Glutamatergic neuron (in vitro differentiated cells): Measurements from ENCODE around the gene PTPRO. TPM values are rescaled to one million over a fixed set of nuclear protein-coding genes. Genes with fewer than 3 reads are reported as not detected.
A peak's percentile ranks its signal among the peaks of the same experiment; 100 is the strongest.

Experiments
- DNase-seq: peaks from one replicate; pipeline ENCODE4 v3.0.0; 2022
- H3K27ac Mint-ChIP-seq: one replicate; pipeline ENCODE4 v1.8.0; 2020; ENCODE audit warnings: mild to moderate bottlenecking, mixed read lengths, inconsistent platforms; ENCODE audit not compliant: unreplicated experiment
- H3K27me3 Mint-ChIP-seq: one replicate; pipeline ENCODE4 v1.8.0; 2020; ENCODE audit warnings: mild to moderate bottlenecking, moderate library complexity, mixed read lengths, inconsistent platforms; ENCODE audit not compliant: unreplicated experiment
- H3K36me3 Mint-ChIP-seq: one replicate; pipeline ENCODE4 v1.8.0; 2020; ENCODE audit warnings: mild to moderate bottlenecking, mixed read lengths, inconsistent platforms; ENCODE audit not compliant: unreplicated experiment
- H3K4me1 Mint-ChIP-seq: one replicate; pipeline ENCODE4 v1.8.0; 2020; ENCODE audit warnings: mild to moderate bottlenecking, low read depth, mixed read lengths, inconsistent platforms; ENCODE audit not compliant: unreplicated experiment
- H3K4me3 Mint-ChIP-seq: one replicate; pipeline ENCODE4 v1.8.0; 2020; ENCODE audit warnings: mild to moderate bottlenecking, mixed read lengths, inconsistent platforms; ENCODE audit not compliant: unreplicated experiment
- H3K9me3 Mint-ChIP-seq: one replicate; pipeline ENCODE4 v1.8.0; 2020; ENCODE audit warnings: mild to moderate bottlenecking, moderate library complexity, mixed read lengths, inconsistent platforms; ENCODE audit not compliant: unreplicated experiment
- total RNA-seq: library from RNA; stranded (reverse); fragmentation: NEBNext Ultra II Directional; extraction: Animal tissue kit (Norgen Biotek cat#: 25700); gene quantifications from one replicate; pipeline ENCODE4 v1.2.1, GENCODE V29; 2021; ENCODE audit not compliant: unreplicated experiment
- TF ChIP-seq, protein P1 (sequence below): fragments of 200-600 bp; sonication (generic); IDR thresholded peaks from one replicate; pipeline ENCODE4 v1.5.0; 2021; ENCODE audit not compliant: partially characterized antibody, unreplicated experiment

The PTPRO gene
- total RNA-seq, 1 donor from 2014 or later = 32.5 TPM

- peaks cover 5% of the 10 kb centered on the region for H3K27me3 Mint-ChIP-seq
- H3K9me3 Mint-ChIP-seq = no peaks in the 10 kb centered on the region
- DNase-seq = no peak
- H3K4me3 Mint-ChIP-seq = no peak overlapping the region
- TF ChIP-seq, protein P1, sequence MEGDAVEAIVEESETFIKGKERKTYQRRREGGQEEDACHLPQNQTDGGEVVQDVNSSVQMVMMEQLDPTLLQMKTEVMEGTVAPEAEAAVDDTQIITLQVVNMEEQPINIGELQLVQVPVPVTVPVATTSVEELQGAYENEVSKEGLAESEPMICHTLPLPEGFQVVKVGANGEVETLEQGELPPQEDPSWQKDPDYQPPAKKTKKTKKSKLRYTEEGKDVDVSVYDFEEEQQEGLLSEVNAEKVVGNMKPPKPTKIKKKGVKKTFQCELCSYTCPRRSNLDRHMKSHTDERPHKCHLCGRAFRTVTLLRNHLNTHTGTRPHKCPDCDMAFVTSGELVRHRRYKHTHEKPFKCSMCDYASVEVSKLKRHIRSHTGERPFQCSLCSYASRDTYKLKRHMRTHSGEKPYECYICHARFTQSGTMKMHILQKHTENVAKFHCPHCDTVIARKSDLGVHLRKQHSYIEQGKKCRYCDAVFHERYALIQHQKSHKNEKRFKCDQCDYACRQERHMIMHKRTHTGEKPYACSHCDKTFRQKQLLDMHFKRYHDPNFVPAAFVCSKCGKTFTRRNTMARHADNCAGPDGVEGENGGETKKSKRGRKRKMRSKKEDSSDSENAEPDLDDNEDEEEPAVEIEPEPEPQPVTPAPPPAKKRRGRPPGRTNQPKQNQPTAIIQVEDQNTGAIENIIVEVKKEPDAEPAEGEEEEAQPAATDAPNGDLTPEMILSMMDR = no peak
- H3K36me3 Mint-ChIP-seq = peaks cover 5% of the 10 kb centered on the region
- no peaks in the 10 kb centered on the region for H3K4me1 Mint-ChIP-seq
- no peak overlapping the region for H3K27ac Mint-ChIP-seq
These were observed 183.3 kb downstream of the PTPRO start for GRCh38 chr12:15505616-15506015.

GRCh38 chr12:15515010-15515409 lies 192.7 kb downstream of the PTPRO start:
- TF ChIP-seq, protein P1 = no peak

GRCh38 chr12:15520083-15520482 lies 197.8 kb downstream of the PTPRO start:
- Mint-ChIP-seq H3K27ac (no peak overlapping the region), H3K27me3 (no peaks in the 10 kb centered on the region), H3K9me3 (peaks cover 3% of the 10 kb centered on the region), H3K4me1 (peaks cover 7% of the 10 kb centered on the region), H3K36me3 (peaks cover 18% of the 10 kb centered on the region), H3K4me3 (no peak overlapping the region)
- DNase-seq = no peak
- TF ChIP-seq, protein P1 = no peak

More at GRCh38 chr12:15515010-15515409, 192.7 kb downstream of the PTPRO start:
- peaks cover 1% of the 10 kb centered on the region for H3K4me1 Mint-ChIP-seq
- no peaks in the 10 kb centered on the region for H3K27me3 Mint-ChIP-seq
- peaks cover 3% of the 10 kb centered on the region for H3K9me3 Mint-ChIP-seq
- no peak for DNase-seq
- peaks cover 18% of the 10 kb centered on the region for H3K36me3 Mint-ChIP-seq
- H3K27ac Mint-ChIP-seq = no peak overlapping the region
- no peak overlapping the region for H3K4me3 Mint-ChIP-seq

DNA sequence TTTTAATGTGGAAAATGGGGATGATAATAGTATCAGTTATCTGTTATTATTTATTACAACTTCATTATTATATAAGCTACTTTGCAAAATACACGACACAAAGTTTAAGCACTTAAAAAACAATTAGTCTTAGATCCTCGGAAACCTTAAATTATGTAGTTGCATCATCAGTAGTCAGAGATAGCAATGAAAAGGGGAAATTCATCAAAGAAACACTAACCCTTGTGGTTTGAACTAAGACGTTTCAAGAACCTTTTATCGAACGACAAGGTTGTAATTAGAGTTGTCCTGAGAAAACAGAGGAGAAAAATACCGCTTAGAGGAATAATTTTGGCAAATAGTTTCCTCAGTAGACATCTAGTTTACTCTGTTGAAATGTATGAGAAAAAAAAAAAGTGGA lies 198.5 kb downstream of the PTPRO start:
- TF ChIP-seq, protein P1 = no peak
- Mint-ChIP-seq H3K27me3 (no peaks in the 10 kb centered on the region), H3K4me3 (no peak overlapping the region)

GRCh38 chr12:15522574-15523187 lies 200.4 kb downstream of the PTPRO start:
- peaks cover 13% of the 10 kb centered on the region for H3K36me3 Mint-ChIP-seq
- TF ChIP-seq, protein P1 = peak; percentile 32
- H3K4me1 Mint-ChIP-seq = peaks cover 22% of the 10 kb centered on the region
- no peak for DNase-seq
- H3K4me3 Mint-ChIP-seq = no peak overlapping the region
- H3K27me3 Mint-ChIP-seq = no peaks in the 10 kb centered on the region
- no peaks in the 10 kb centered on the region for H3K9me3 Mint-ChIP-seq
- no peak overlapping the region for H3K27ac Mint-ChIP-seq

More for the DNA sequence above, 198.5 kb downstream of the PTPRO start:
- H3K36me3 Mint-ChIP-seq = peaks cover 18% of the 10 kb centered on the region
- H3K27ac Mint-ChIP-seq = no peak overlapping the region
- DNase-seq = no peak
- peaks cover 3% of the 10 kb centered on the region for H3K9me3 Mint-ChIP-seq
- peaks cover 14% of the 10 kb centered on the region for H3K4me1 Mint-ChIP-seq
